HFF-Myc (cell line): ENCODE data around the gene LCA5L.

Source experiments
- DNase-seq: peaks from one replicate; pipeline ENCODE4 v3.0.0-alpha.2; 2011; ENCODE audit warnings: low read depth; ENCODE audit errors: extremely low read depth
- H3K4me3 ChIP-seq: replicated peaks from 2 replicates; pipeline ENCODE4 v1.5.1; 2011; ENCODE audit warnings: low read depth, mild to moderate bottlenecking, control low read depth, low read length
- CTCF ChIP-seq: IDR thresholded peaks from 2 replicates; pipeline ENCODE4 v1.5.1; 2012; ENCODE audit warnings: mild to moderate bottlenecking, low read depth, low read length, control low read depth; ENCODE audit errors: missing control alignments

LCA5L gene

DNA sequence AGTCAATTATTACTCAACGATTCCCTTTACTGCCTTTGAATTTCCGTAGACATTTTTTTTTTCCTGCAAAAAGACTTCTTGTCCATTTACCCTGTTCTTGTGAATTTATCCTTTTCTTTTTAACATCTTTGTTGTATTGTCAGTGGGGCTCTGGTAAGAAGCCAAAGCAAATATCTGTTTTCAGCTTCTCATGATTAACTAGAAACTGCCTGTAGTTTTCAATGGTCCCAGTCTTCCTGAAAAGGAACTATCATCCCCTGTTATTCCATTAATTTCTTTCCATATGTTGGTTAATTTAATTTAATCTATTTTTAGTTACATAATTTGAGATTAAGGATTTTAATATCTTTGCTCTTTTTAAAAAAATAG is 34.2 kb upstream of the LCA5L start:
- no peak for DNase-seq
- H3K4me3 ChIP-seq = no peak overlapping the region
- no peak for TF ChIP-seq CTCF

- no peak overlapping the region for H3K4me3 ChIP-seq
- DNase-seq = no peak
- TF ChIP-seq CTCF = no peak
These were observed 33.7 kb upstream of the LCA5L start for GRCh38 chr21:39479164-39479813.

- TF ChIP-seq CTCF = no peak
- DNase-seq = no peak
- no peak overlapping the region for H3K4me3 ChIP-seq
These were observed 29.0 kb upstream of the LCA5L start for GRCh38 chr21:39474611-39475010.

GRCh38 chr21:39472786-39473185 is 27.2 kb upstream of the LCA5L start:
- no peak for DNase-seq
- no peak for TF ChIP-seq CTCF
- no peak overlapping the region for H3K4me3 ChIP-seq

DNA sequence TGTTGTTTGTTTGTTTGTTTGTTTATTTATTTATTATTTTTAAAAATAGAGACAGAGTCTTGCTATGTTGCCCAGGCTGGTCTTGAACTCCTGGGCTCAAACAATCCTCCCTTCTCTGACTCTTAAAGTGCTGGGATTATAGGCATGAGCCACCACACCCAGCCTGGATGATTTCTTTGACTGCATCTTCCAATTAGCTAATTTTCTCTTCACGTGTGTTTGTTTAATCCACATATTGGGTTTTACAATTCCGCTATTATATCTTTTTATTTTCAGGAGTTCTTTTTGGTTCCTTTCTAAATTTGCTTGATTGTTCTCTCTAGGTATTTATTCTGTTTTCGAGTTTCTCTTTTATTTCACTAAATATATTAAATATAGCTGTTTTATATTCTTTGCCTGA is 26.0 kb upstream of the LCA5L start:
- H3K4me3 ChIP-seq = no peak overlapping the region
- TF ChIP-seq CTCF = no peak
- no peak for DNase-seq

- H3K4me3 ChIP-seq = no peak overlapping the region
- no peak for TF ChIP-seq CTCF
- DNase-seq = no peak
These were observed 23.0 kb upstream of the LCA5L start for GRCh38 chr21:39468559-39468958.

DNA sequence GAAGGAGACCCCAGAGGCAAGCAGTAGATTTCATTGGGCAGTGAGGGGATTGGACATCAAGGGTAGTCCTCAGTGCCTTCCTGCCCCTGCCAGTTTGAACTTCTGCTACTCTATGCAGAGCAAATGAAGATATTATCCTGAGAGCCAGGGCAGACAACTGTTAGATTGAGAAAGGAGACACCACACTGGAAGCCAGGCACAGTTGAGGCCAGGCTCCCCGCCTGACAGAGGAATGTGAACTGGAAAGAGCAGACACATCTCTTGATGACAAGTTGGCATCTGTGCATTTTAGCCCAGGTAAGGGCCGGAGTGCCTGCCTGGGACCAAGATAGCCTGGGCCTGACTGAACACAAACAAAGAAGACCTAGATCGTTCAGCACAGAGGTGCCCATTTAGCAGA is 22.2 kb upstream of the LCA5L start:
- H3K4me3 ChIP-seq = no peak overlapping the region
- no peak for TF ChIP-seq CTCF
- DNase-seq = no peak
